ENCODE measurements around the gene ATP1A1.

ATP1A1 gene

DNA sequence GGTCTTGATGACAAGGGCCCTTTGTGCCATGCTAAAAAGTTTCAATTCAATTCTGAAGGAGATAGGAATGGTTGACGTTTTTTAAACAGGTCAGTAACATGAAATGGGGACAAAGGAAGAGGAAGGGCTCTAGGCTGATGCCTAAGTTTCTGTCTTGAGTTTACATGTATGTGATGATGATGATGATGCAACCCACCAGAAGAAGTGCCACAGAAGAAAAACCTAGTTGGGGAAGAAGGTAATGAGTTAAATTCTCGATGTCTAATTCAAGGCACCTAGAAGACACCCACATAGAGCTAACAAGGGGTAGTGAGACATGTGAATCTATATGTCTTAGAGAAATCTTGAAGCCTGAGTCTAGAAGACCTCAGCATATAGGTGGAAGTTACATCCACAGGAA lies 44.4 kb upstream of the ATP1A1 start:
- no peak for TF ChIP-seq EZH2 (optimal IDR thresholded peaks at IDR 0.05; ENCODE audit: low read depth, low read length)
- no peak for TF ChIP-seq EZH2phosphoT487 (IDR thresholded peaks at IDR 0.05; ENCODE audit: low read length)
- TF ChIP-seq CTCF (IDR thresholded peaks at IDR 0.05; ENCODE audit: low read length) = no peak
- Histone ChIP-seq H3K4me2 (ENCODE audit: low read depth, low read length) (no peak overlapping the region), H3K27me3 (replicated peaks; ENCODE audit: insufficient read depth, low read length) (no peaks in the 10 kb centered on the region), H3K9me2 (replicated peaks; ENCODE audit: insufficient read depth, low read length) (no peaks in the 10 kb centered on the region), H3K9me3 (replicated peaks; ENCODE audit: insufficient read depth, low read length) (no peaks in the 10 kb centered on the region), H3K9ac (ENCODE audit: low read length) (no peak overlapping the region), H3F3A (ENCODE audit: insufficient read depth, low read length) (no peaks in the 10 kb centered on the region), H3K27ac (ENCODE audit: low read length) (no peak overlapping the region), H3K4me1 (ENCODE audit: low read length) (peaks cover 12% of the 10 kb centered on the region), H3K79me2 (ENCODE audit: low read length) (no peaks in the 10 kb centered on the region), H3K4me3 (ENCODE audit: low read length) (no peak overlapping the region), H2AFZ (ENCODE audit: low read length) (no peak overlapping the region), H3K36me3 (replicated peaks; ENCODE audit: insufficient read depth, low read length) (no peaks in the 10 kb centered on the region), H4K20me1 (ENCODE audit: insufficient read depth, low read length) (no peaks in the 10 kb centered on the region)
- DNase-seq = no peak

- Histone ChIP-seq H2AFZ (ENCODE audit: low read length) (no peak overlapping the region), H3K9me3 (replicated peaks; ENCODE audit: insufficient read depth, low read length) (no peaks in the 10 kb centered on the region), H3K36me3 (replicated peaks; ENCODE audit: insufficient read depth, low read length) (no peaks in the 10 kb centered on the region), H3K27me3 (replicated peaks; ENCODE audit: insufficient read depth, low read length) (no peaks in the 10 kb centered on the region), H3K27ac (ENCODE audit: low read length) (peak overlapping the region; percentile 13; the same call in 1 of the 2 replicates), H3F3A (ENCODE audit: insufficient read depth, low read length) (no peaks in the 10 kb centered on the region), H3K9me2 (replicated peaks; ENCODE audit: insufficient read depth, low read length) (no peaks in the 10 kb centered on the region), H3K4me1 (ENCODE audit: low read length) (peaks cover 12% of the 10 kb centered on the region), H3K4me3 (ENCODE audit: low read length) (no peak overlapping the region), H4K20me1 (ENCODE audit: insufficient read depth, low read length) (no peaks in the 10 kb centered on the region), H3K9ac (ENCODE audit: low read length) (no peak overlapping the region), H3K79me2 (ENCODE audit: low read length) (no peaks in the 10 kb centered on the region), H3K4me2 (ENCODE audit: low read depth, low read length) (no peak overlapping the region; the same call in 1 of the 2 replicates)
- no peak for DNase-seq
- TF ChIP-seq CTCF (IDR thresholded peaks at IDR 0.05; ENCODE audit: low read length) = no peak
Observed at GRCh38 chr1:116329524-116330341, 43.3 kb upstream of the ATP1A1 start.

DNA sequence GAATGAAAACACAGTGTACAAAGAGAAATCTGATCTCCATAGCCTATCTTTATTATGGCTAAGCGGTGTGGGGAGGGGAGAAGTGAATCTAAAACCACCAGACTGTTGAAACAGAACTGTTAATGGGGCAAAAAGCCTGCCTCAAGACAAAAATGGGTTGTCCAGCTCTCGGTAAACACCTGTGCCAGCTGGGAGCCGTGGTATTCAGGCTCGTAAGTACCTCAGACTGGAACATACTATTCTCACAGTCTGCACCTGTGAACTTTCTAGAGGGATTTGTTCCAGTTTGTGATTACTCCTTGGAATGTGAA lies 42.7 kb upstream of the ATP1A1 start:
- peak overlapping the region; percentile 13; the same call in 1 of the 2 replicates for H3K27ac ChIP-seq (ENCODE audit: low read length)

More for the DNA sequence above, 42.7 kb upstream of the ATP1A1 start:
- Histone ChIP-seq H2AFZ (ENCODE audit: low read length) (no peak overlapping the region), H3K9ac (ENCODE audit: low read length) (no peak overlapping the region), H3K9me2 (replicated peaks; ENCODE audit: insufficient read depth, low read length) (no peaks in the 10 kb centered on the region), H3K4me2 (ENCODE audit: low read depth, low read length) (peak overlapping the region; percentile 6; the same call in 1 of the 2 replicates), H3K36me3 (replicated peaks; ENCODE audit: insufficient read depth, low read length) (no peaks in the 10 kb centered on the region), H3K27me3 (replicated peaks; ENCODE audit: insufficient read depth, low read length) (no peaks in the 10 kb centered on the region), H3K9me3 (replicated peaks; ENCODE audit: insufficient read depth, low read length) (no peaks in the 10 kb centered on the region), H3K4me1 (ENCODE audit: low read length) (peaks cover 12% of the 10 kb centered on the region), H4K20me1 (ENCODE audit: insufficient read depth, low read length) (no peaks in the 10 kb centered on the region), H3F3A (ENCODE audit: insufficient read depth, low read length) (no peaks in the 10 kb centered on the region), H3K79me2 (ENCODE audit: low read length) (no peaks in the 10 kb centered on the region), H3K4me3 (ENCODE audit: low read length) (no peak overlapping the region)
- DNase-seq = peak; percentile 25
- TF ChIP-seq EZH2 (optimal IDR thresholded peaks at IDR 0.05; ENCODE audit: low read depth, low read length) = no peak
- TF ChIP-seq EZH2phosphoT487 (IDR thresholded peaks at IDR 0.05; ENCODE audit: low read length) = no peak
- TF ChIP-seq CTCF (IDR thresholded peaks at IDR 0.05; ENCODE audit: low read length) = no peak

All from MM.1S (cell line).